Fibroblast of skin of back (primary cell): ENCODE measurements around the gene RBMS2.
"Not testable (repeated sequence)": the region's sequence is repeated elsewhere in the genome, so short reads cannot be mapped to it uniquely, and the experiment has no call there.

Experiments
- DNase-seq: peaks from one replicate; pipeline ENCODE4 v3.0.0-alpha.2; 2013

RBMS2 gene

GRCh38 chr12:56517854-56518253 is 3.8 kb upstream of the RBMS2 start:
- no peak for DNase-seq

GRCh38 chr12:56518570-56518969 is 3.0 kb upstream of the RBMS2 start:
- peak; percentile 84 for DNase-seq

DNA sequence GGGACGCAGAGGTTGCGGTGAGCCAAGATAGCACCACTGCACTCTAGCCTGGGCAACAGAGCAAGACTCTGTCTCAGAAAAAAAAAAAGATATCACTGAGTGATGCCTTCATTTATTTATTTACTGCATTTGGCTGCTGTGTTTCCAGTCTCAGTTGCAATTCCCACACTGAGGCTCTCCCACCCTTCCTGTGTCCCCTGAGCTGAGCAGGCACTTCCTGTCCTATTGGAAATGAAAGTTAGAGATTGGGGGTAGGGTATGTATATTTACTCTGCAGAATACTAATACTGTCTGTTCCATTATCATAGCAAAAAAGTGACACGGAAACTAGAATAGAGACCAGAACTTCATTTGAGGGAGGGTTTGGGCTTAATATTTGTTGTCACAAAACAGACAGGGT is 1.6 kb upstream of the RBMS2 start:
- peak; percentile 27 for DNase-seq

DNA sequence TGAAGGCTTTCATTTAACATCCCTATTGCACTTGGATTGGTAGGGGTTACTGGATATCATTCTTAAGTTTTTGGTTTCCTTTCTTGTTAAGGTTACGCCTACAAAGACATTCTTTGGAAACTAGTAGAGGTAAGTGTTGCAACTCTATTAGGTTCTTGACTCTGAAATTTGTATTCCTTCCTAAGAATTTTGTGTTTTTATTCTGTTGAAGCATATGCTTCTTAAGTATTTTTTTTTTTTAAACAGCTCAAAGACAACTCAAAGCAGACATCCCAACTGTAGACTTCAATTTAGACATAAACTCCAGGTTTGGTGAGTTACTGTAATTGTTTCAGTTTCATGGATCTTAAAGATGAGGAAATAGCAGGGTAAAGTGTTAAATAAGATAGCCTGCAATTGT is 1.1 kb upstream of the RBMS2 start:
- no peak for DNase-seq

DNA sequence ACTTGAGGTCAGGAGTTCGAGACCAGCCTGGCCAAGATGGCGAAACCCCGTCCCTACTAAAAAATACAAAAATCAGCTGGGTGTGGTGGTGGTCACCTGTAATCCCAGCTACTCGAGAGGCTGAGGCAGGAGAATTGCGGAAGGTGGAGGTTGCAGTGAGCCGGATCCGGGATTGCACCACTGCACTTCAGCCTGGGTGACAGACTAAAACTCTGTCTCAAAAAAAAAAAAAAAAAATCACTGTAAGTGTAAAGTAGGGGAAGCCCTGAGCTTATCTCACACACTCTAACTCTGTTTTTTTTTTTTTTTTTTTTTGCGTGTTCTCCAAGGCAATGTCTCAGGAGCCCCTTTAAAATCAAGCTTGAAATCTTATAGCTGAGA is 421 bp upstream of the RBMS2 start:
- DNase-seq: no peak

DNA sequence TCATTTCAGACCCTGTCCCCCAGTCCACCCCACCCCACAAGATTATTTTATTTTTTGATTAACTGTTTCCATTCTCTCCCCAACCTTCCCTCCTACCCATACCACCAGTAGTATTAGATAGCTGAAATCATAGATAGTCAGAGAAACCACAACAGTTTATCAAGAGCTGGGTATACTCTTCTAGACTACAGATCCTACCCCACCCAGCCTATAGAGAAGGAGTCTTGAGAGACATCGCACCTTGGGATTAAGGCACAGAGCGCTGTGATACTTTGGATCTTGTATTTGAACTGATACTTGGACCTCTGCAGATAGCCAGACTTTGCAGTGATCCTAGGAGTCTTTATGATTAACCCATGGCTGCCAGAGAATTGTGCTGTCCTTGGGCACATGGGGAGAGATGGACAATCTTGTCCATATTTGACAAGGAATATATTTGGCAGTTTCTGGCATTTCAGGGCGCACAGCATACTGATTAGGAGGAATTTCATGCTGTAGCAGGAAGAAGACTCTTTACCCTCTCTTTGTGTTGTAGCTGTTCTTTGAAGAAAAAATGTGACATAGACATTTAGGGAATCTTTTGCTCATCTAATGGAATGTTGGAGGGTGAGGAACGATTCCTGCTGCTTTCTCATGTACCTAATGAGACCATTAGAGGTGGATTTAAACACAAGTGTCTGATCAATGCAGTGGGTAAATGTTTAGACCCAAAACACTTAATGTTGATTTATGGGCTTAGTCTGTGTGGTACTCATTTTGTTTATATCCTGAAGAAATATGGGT is 982 bp downstream of the RBMS2 start:
- peak; percentile 64 for DNase-seq

- no peak for DNase-seq
Measured at GRCh38 chr12:56528846-56529245, 7.2 kb downstream of the RBMS2 start.

DNA sequence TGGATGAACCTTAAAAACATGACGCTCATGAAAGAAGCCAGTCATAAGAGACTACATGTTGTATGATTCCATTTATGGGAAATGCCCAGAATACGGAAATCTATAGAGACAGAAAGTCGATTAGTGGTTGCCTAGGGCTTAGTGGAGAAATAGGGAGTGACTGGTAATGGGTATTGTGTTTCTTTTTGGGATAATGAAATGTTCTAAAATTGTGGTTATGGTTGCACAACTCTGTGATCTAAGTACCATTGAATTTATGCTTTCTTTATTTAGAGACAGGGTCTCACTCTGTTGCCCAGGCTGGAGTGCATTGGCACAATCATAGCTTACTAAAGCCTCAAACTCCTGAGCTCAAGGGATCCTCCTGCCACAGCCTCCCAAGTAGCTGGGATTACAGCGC is 8.0 kb downstream of the RBMS2 start:
- DNase-seq: no peak

DNA sequence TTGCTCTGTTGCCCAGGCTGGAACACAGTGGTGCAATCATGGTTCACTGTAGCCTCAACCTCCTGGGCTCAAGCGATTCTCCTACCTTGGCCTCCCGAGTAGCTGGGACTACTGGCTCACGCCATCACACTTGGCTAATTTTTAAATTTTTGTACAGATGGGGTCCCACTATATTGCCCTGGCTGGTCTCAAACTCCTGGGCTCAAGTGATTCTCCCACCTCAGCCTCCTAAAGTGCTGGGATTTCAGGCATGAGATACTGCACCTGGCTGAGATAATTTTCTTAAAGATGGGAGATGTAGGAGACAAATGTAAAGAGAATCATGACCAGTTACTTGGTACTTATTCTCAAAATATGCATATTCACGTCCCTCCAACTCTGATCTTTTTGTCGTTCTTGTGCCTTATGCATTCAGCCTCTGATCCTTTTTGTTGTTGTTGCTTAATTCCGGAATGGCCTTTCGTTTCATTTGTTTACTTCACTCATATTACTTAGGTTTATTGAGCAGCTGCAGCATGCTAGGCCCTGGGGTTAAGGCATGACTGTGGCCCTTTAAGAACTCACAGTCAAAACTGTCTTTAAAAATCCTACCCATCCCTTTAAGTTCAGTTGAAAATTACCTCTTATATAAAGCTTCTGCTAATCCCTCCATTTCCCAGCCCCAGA is 8.9 kb downstream of the RBMS2 start:
- DNase-seq: no peak

- DNase-seq: no peak
Measured at GRCh38 chr12:56537546-56537945, 15.9 kb downstream of the RBMS2 start.

GRCh38 chr12:56541631-56542030 is 20.0 kb downstream of the RBMS2 start:
- DNase-seq: no peak

DNA sequence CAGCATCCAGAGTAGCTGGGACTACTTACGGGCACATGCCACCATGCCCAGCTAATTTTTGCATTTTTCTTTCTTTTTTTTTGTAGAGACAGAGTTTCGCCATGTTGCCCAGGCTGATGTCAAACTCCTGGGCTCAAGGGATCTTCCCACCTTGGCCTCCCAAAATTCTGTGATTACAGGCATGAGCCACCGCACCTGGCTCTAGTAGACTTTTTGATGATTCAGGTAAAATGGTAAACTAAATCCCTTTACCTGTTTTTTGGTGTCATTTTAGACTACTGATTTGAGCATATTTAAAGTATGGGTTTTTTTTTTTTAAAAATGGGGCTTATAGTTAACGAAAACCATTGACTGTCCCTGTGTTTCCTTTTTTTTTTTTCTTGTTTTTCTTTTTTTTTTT is 20.5 kb downstream of the RBMS2 start:
- DNase-seq: no peak

DNA sequence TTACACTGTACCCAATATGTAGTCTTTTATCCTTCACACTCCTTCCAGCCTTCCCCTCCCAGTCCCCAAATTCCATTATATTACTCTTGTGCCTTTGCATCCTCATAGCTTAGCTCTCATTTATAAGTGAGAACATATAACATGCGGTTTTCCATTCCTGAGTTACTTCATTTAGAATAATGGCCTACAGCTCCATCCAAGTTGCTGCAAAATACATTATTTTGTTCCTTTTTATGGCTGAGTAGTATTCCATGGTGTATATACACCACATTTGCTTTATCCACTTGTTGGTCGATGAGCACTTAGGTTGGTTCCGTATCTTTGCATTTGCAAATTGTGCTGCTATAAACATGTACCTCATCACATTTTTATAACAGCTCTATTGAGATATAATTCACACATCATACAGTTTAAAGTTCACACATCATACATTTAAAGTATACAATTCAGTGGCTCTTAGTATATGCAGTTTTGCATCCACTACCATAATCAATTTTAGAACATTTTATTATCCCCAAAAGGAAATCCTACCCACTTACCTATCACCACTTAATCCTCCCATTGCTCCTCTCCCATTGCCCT is 23.5 kb downstream of the RBMS2 start:
- no peak for DNase-seq

DNA sequence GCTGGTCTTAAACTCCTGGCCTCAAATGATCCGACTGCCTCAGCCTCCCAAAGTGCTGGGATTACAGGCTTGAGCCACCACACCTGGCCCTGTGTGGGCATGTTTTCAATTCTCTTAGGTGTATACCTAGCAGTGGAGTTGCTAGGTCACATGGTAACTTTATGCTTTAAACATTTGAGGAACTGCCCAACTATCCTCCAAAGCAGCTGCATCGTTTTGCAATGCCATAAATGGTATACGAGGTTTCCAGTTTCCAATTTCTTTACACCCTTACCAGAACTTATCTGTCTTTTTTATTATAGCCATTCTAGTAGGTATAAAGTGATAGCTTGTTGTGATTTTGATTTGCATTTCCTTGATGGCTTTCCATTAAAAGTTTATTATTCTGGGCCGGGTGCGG is 25.1 kb downstream of the RBMS2 start:
- DNase-seq: no peak

- no peak for DNase-seq
Measured at GRCh38 chr12:56551070-56551469, 29.4 kb downstream of the RBMS2 start.

DNA sequence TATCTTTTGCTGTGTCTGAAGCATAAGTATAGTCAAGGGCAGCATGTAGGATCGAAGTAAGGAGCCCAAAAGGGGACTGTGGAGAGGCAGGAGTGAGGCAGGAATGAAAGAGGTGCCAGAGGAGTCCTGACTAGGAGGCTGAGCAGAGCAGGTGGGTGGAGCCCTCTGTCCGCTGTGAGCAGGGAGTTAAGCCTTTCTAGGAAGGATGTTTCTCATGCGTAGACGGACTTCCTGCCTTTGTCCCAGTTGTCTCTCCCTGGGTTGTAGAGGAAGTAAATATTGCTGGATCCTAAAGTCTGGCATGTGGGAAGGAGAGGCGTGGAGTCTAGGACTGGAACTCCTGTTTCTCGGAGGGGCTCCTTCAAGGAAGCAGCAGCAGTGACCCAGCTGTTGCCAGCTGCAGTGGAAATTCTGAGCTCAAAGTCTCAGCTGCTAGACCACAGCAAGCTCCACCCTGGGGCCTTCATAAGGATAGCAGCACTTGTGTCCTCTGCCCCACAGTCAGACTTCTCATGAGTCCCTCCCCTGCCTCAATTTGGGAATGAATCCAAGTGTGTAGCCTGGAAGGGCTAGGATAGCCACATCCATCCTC is 44.0 kb downstream of the RBMS2 start:
- DNase-seq: peak; percentile 75

DNA sequence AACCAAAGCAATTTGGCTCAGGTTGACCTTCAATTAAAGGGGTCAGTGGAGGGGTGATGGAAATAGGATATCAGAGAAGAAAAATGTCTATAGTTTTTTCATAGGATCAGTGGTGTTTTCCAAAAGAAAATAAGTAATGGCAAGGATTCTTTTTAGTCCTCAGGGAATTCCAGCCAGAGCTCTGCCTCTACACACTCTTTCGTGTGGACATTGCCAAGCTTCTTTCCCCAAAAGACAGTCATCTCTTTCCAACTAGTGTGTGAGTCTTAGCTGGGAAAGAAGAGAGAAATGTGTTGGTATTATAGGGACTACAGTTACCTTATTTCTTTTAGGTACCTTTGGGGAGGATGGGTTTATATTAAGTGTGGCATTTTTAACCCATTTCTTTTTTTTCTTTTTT is 46.5 kb downstream of the RBMS2 start:
- no peak for DNase-seq

- DNase-seq: no peak
Measured at GRCh38 chr12:56571121-56571520, 49.5 kb downstream of the RBMS2 start.

DNA sequence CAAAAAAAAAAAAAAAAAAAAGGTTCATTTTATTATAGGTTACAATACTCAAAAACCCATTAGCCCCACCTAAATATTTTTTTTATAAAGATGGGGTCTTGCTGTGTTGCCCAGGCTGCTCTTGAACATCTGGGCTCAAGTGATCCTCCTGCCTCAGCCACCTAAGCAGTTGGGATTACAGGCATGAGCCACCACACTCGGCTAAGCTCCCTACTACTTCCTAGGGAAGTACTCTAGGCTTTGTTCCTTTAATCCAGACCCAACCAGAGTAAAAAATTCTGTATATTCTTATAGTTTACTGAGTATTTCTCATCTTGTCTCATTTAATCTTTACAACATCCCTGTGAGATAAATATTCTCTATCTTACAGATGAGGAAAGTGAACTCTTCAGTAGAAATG is 50.7 kb downstream of the RBMS2 start:
- DNase-seq: no peak

DNA sequence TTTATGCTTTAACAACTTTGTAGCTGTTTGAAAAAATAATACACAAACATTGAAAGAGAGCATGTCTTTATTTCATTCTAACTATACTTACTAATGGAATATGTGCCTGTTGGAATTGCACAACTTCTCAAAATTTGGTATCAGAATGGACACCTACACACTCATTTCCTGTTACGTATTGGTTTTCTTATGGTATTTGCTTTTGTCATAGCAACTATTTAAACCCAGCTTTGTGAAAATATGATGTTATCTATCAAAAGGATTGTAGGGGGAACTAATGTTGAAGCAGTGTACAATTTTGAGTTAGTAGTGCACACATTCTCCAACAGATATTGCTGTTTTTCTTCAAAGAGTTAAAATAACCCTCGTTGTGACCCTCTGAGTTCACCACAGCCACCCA is 52.6 kb downstream of the RBMS2 start:
- DNase-seq: no peak

GRCh38 chr12:56577248-56577647 is 55.6 kb downstream of the RBMS2 start:
- DNase-seq: not testable (repeated sequence)

DNA sequence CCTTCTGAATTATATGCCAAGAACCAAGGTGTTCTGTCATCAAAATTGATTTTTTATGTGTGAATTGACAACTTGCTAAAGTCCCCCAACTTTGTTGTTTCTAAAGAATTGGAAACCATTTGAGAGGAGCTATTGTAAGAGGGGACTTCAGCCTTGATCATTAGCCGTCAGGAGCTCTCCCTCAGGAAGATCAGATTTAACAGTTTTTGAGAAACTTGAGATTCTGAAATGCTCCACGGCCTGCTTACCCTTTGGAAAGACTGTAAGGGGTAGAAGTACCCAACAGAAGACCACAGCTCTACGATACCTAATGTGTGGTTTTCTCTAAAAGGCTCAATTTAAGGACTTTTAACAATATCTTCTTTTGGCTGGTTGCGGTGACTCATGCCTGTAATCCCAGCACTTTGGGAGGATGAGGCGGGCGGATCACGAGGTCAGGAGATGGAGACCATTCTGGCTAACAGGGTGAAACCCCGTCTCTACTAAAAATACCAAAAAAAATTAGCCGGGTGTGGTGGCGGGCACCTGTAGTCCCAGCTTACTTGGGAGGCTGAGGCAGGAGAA is 57.4 kb downstream of the RBMS2 start:
- no peak for DNase-seq

DNA sequence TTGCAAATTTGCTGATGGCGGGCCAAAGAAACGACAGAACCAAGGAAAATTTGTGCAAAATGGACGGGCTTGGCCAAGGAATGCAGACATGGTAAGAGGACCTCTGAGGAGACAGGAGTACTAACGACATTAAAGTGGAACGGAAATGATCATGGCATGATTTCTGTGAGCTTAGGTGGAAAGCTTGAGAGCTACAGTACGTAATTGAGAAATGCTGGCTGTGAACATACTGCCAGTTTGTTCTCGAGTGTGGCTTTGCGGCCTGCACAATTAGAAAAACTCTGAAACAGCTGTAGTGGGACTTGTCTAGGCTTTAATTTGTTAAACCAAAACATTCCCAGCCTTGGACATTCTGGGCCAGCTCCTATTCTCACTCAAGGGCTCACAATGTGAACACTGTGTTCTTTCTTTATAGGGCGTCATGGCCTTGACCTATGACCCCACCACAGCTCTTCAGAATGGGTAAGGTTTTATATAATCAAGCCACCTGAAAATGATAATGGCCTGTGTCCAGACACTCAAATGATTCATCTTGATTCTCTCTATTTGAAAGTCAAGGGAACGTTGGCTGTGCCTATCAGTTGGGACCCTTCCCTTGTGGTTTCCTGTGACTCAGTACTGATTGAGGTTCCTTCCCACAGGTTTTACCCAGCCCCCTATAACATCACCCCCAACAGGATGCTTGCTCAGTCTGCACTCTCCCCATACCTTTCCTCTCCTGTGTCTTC is 60.0 kb downstream of the RBMS2 start:
- peak; percentile 24 for DNase-seq
